BE2C (cell line): Measurements from ENCODE around the gene DYRK1A.

Source experiments
- DNase-seq: peaks from one replicate; pipeline ENCODE4 v3.0.0-alpha.2; 2020
- H3K27me3 ChIP-seq: fragments of 250-450 bp; sonication (Bioruptor Pico); 2 replicates; pipeline ENCODE4 v1.5.1; 2020; ENCODE audit warnings: mild to moderate bottlenecking
- H3K36me3 ChIP-seq: fragments of 250-450 bp; sonication (Bioruptor Pico); 2 replicates; pipeline ENCODE4 v1.5.1; 2020; ENCODE audit warnings: mild to moderate bottlenecking
- H3K4me1 ChIP-seq: fragments of 250-450 bp; sonication (Bioruptor Pico); 2 replicates; pipeline ENCODE4 v1.5.1; 2020
- H3K4me3 ChIP-seq: 2 replicates; pipeline ENCODE4 v1.5.1; 2011; ENCODE audit warnings: low read depth, low read length
- H3K9me3 ChIP-seq: fragments of 250-450 bp; sonication (Bioruptor Pico); 2 replicates; pipeline ENCODE4 v1.5.1; 2020
- TF ChIP-seq, protein P1 (sequence below): IDR thresholded peaks from 2 replicates; pipeline ENCODE4 v1.5.1; 2012; ENCODE audit warnings: mild to moderate bottlenecking, low read depth, low read length

Gene DYRK1A

DNA sequence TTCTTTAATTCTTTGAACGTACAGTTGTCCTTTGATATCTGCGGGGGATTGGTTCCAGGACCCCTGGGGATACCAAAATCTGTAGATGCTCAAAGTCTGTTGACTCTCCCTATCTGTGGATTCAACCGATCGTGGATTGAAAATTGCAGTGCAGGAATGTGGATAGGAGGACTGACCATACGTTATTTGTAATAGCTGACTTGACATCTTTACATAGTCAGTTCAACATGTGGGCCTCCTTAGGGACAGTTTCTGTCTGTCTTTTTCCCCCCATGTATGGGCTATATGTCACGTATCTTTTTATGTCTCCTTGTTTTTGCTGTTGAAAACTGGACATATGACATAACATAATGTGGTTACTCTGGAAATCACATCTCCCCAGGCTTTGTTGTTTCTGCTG is 204.9 kb downstream of the DYRK1A start:
- DNase-seq: no peak
- H3K36me3 ChIP-seq: no peaks in the 10 kb centered on the region
- H3K27me3 ChIP-seq: no peaks in the 10 kb centered on the region
- H3K4me1 ChIP-seq: no peaks in the 10 kb centered on the region
- no peaks in the 10 kb centered on the region for H3K9me3 ChIP-seq
- H3K4me3 ChIP-seq: no peak overlapping the region
- TF ChIP-seq, protein P1, sequence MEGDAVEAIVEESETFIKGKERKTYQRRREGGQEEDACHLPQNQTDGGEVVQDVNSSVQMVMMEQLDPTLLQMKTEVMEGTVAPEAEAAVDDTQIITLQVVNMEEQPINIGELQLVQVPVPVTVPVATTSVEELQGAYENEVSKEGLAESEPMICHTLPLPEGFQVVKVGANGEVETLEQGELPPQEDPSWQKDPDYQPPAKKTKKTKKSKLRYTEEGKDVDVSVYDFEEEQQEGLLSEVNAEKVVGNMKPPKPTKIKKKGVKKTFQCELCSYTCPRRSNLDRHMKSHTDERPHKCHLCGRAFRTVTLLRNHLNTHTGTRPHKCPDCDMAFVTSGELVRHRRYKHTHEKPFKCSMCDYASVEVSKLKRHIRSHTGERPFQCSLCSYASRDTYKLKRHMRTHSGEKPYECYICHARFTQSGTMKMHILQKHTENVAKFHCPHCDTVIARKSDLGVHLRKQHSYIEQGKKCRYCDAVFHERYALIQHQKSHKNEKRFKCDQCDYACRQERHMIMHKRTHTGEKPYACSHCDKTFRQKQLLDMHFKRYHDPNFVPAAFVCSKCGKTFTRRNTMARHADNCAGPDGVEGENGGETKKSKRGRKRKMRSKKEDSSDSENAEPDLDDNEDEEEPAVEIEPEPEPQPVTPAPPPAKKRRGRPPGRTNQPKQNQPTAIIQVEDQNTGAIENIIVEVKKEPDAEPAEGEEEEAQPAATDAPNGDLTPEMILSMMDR: no peak

DNA sequence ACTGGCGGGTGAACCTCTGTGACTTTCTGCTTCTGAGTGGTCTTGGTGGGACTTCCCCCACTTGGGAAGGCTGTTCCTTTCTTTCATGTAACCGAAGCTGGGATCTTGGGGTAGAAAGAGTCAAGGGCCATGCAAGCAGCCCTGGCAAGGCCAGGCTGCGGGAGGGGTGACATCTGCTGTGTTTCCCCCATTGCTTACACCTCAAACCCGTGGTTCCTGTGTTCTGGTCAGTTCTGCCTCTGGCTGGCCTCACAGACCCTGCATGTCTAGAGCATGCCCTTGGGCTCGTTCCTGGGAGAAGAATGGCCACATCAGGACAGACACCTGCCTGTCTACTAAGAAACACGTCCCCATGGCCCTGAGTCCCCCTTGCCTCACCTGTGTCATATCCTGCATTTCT is 207.7 kb downstream of the DYRK1A start:
- no peak overlapping the region for H3K4me3 ChIP-seq
- H3K4me1 ChIP-seq: no peaks in the 10 kb centered on the region
- H3K36me3 ChIP-seq: no peaks in the 10 kb centered on the region
- H3K27me3 ChIP-seq: no peaks in the 10 kb centered on the region
- TF ChIP-seq, protein P1: no peak
- no peaks in the 10 kb centered on the region for H3K9me3 ChIP-seq
- DNase-seq: no peak

DNA sequence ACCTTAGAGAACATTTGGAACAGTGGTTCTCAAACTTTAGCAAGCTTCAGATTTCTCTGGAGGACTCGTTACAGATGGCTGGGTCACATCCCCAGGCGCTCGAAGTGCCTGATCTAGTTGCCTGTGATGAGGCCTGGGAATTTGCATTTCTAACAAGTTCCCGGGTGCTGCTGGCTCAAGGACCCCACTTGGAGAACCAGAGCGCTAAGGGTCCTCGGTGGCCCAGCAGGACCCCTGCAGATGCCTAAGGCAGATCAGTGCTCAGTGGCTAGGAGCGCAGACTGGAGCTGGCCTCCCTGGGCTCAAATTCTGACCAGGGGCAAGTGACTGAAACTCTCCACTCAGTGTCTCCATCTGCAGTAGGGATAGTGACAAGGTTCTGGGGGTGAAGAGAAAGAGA is 208.2 kb downstream of the DYRK1A start:
- TF ChIP-seq, protein P1: no peak
- Histone ChIP-seq H3K27me3 (no peaks in the 10 kb centered on the region), H3K4me3 (no peak overlapping the region), H3K9me3 (no peaks in the 10 kb centered on the region), H3K4me1 (no peaks in the 10 kb centered on the region), H3K36me3 (no peaks in the 10 kb centered on the region)
- no peak for DNase-seq

DNA sequence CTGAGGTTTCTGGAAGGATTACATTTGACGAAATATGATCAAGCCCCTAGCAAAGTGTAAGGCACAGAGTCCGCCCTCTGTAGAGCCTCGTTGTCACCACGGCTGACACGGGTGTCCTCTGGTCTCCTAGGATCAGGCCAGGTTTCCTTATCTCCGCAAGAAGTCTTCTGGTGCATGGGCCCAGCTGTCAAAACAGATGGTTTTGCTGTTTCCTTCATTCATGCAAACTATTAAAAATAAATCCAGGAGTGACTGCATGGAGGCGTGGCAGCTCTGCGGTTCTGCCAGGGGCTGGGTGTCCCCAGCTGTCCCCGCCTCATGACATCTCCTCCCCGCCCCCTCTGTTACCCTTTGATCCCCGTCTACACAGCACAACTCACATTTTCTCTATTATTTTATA is 209.0 kb downstream of the DYRK1A start:
- no peaks in the 10 kb centered on the region for H3K4me1 ChIP-seq
- H3K9me3 ChIP-seq: no peaks in the 10 kb centered on the region
- H3K36me3 ChIP-seq: no peaks in the 10 kb centered on the region
- no peaks in the 10 kb centered on the region for H3K27me3 ChIP-seq
- no peak for DNase-seq
- H3K4me3 ChIP-seq: no peak overlapping the region
- TF ChIP-seq, protein P1: no peak
